ENCODE data around the gene CCNJ.

CCNJ gene

GRCh38 chr10:96061232-96061631 lies 17.8 kb downstream of the CCNJ start:
- DNase-seq: no peak

- DNase-seq: no peak
Measured at GRCh38 chr10:96072674-96073073, 29.3 kb downstream of the CCNJ start.

- no peak for DNase-seq
Measured at GRCh38 chr10:96073722-96074121, 30.3 kb downstream of the CCNJ start.

DNA sequence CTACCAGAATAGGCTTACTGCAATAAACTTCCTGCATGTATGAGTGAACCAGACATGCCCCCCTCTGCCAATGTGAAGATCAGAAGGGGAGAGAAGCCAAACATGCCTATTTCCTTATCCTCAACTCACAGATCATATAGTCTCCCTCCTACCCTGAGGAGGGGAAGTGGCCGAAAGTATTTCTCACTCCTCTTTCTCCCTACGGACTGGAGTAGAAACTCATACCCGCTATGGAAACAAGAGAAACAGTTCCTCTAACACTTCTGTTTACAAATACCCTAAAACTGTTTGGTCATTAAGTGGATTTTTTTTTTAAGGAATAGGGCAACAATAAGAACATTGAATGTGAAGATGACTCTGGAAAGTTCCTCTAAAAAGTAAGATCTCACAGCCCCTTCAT lies 31.4 kb downstream of the CCNJ start:
- no peak for DNase-seq

GRCh38 chr10:96075977-96076376 lies 32.6 kb downstream of the CCNJ start:
- DNase-seq: no peak

- DNase-seq: no peak
Measured at GRCh38 chr10:96077156-96077555, 33.8 kb downstream of the CCNJ start.

DNA sequence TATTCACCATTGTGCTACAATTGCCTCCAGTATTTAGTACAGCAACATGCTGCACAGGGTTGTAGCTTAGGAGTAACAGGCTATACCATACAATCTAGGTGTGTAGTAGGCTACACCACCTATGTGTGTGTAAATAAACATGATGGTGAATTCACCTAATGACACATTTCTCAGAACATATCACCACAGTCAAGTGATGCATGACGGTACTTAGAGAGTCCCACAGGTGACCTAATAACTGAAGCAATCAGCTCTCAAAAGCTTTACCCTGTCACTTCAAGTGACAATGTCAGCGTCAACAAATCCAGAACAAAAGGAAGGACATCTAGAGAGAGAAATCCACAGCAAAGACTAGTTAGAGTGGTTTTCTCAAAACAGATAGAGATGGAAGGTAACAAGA lies 38.8 kb downstream of the CCNJ start:
- DNase-seq: no peak

GRCh38 chr10:96082748-96083147 lies 39.4 kb downstream of the CCNJ start:
- DNase-seq: no peak

GRCh38 chr10:96089116-96089515 lies 45.7 kb downstream of the CCNJ start:
- DNase-seq: no peak

DNA sequence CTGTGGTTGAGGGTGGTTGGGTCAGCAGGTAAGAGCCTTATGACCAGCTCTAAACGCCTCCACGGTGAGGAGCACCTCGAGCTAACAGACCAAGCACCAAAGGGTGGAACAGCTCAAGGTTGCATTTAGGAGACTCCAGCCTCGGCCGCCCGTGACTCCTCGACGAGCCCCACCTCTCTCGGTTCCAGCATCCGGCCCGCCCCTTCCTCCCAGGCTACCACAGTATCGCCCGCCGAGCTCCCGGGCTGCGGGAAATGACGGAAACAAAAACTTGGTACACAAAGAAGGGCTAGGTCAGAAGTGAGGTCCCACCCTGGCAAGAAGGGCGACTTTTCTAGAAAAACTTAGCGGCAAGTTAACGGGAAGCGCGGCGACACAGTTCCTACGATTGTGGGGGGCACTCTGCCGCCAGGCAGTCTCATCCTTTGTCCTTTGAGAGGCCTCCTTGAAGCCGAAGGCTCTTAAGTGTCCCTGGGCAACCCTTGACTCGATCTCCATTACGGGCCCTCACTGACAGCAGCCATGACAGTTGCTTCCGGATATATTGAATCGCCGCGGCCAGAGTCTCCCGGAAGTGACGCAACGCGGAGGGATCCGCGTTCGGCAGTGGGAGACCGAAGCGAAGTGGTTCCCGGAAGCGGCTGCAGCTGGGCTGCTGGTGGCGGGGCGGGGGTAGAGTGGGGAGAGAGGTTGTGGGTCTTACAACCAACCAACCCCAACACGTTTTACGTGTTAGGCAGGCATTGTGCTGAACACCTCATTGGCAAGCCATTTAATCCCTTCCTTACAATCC lies 46.5 kb downstream of the CCNJ start:
- peak; percentile 91 for DNase-seq

DNA sequence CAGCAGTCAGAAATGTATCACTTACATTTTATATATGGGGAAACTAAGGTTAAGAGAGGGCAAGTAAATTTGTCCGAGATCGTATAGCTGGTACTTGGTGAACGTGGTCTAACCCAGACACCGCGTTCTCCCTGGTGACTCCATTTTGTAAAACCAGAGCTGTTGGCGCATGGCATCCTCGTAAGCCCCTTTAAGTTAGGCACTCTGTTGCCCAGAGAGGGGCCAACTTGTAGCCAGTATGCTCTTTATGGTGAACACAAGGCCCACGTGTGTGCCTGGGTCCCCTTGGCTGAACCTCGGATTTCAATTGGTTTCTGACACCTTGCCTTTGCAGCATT lies 47.0 kb downstream of the CCNJ start:
- no peak for DNase-seq

DNA sequence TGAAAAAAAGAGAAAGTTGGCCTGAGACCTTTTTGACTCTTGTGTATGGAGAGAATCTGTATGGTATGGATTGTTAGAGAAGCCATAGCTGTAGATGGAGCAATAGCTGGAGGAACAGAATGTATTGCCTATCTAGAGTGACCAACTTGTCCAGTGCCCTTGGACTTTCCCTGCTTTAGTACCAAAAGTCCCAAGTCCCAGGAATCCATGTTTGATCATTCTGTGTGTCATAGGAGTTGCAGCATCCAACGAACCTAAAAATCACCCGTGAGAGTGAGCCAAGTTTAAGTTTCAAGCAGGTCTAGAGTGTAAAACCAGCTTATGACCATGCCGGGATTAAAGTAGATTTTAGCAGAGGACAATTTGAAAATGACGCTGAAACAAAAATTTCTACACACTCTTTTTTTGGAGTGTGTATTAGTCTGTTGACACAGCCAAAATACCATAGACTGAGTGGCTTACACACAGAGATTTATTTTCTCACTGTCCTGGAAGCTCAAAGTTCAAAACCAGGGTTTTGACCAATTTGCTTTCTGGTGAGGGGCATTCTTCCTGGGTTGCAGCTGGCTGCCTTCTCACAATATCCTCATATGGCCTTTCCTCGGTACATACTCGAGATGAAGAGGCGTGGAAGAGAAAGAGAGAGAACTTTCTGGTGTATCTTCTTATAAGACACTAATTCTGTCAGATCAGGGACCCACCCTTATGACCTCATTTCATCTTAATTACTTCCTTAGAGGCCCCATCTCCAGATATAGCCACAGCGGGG lies 49.8 kb downstream of the CCNJ start:
- DNase-seq: no peak

GRCh38 chr10:96093948-96094347 lies 50.6 kb downstream of the CCNJ start:
- DNase-seq: no peak

GRCh38 chr10:96096958-96097357 lies 53.6 kb downstream of the CCNJ start:
- DNase-seq: no peak

- no peak for DNase-seq
Measured at GRCh38 chr10:96097865-96098264, 54.5 kb downstream of the CCNJ start.

DNA sequence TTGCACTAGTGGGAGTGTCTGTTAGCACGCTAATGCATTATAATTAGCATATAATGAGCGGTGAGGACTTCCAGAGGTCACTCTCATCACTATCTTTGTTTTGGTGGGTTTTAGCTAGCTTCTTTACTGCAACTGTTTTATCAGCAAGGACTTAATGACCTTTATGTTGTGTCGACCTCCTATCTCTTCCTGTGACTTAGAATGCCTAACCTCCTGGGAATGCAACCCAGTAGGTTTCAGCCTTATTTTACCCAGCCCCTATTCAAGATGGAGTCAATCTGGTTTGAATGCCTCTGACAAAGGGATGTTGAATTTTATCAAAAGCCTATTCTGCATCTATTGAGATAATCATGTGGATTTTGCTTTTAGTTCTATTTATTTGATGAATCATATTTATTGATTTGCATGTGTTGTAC lies 64.2 kb downstream of the CCNJ start:
- DNase-seq: no peak
